ENCODE measurements around the gene TMEM87A. TPM values are rescaled to one million over a fixed set of nuclear protein-coding genes. Genes with fewer than 3 reads are reported as not detected.

TMEM87A gene
- total RNA-seq, 1 donor from 2014 or later: 53.6 TPM

GRCh38 chr15:42201801-42202200 lies 71.4 kb downstream of the TMEM87A start:
- no peak overlapping the region for H3K4me3 ChIP-seq (ENCODE audit: low read depth, low read length)
- H3K27me3 ChIP-seq (ENCODE audit: control insufficient read depth, insufficient read depth, low read length): no peaks in the 10 kb centered on the region
- peaks cover 1% of the 10 kb centered on the region for H3K36me3 ChIP-seq (ENCODE audit: control insufficient read depth, insufficient read depth, low read length)
- TF ChIP-seq CTCF (IDR thresholded peaks at IDR 0.05; ENCODE audit: insufficient read depth, low read length, poor library complexity, severe bottlenecking): no peak
- no peak for DNase-seq (ENCODE audit: low read depth)

GRCh38 chr15:42199126-42199525 lies 74.1 kb downstream of the TMEM87A start:
- H3K36me3 ChIP-seq (ENCODE audit: control insufficient read depth, insufficient read depth, low read length): no peaks in the 10 kb centered on the region
- no peak for TF ChIP-seq CTCF (IDR thresholded peaks at IDR 0.05; ENCODE audit: insufficient read depth, low read length, poor library complexity, severe bottlenecking)
- H3K27me3 ChIP-seq (ENCODE audit: control insufficient read depth, insufficient read depth, low read length): no peaks in the 10 kb centered on the region
- no peak for DNase-seq (ENCODE audit: low read depth)
- no peak overlapping the region for H3K4me3 ChIP-seq (ENCODE audit: low read depth, low read length)

- no peak for TF ChIP-seq CTCF (IDR thresholded peaks at IDR 0.05; ENCODE audit: insufficient read depth, low read length, poor library complexity, severe bottlenecking)
- no peak overlapping the region for H3K4me3 ChIP-seq (ENCODE audit: low read depth, low read length)
- no peaks in the 10 kb centered on the region for H3K36me3 ChIP-seq (ENCODE audit: control insufficient read depth, insufficient read depth, low read length)
- DNase-seq (ENCODE audit: low read depth): no peak
- no peaks in the 10 kb centered on the region for H3K27me3 ChIP-seq (ENCODE audit: control insufficient read depth, insufficient read depth, low read length)
These were observed 74.7 kb downstream of the TMEM87A start for GRCh38 chr15:42198516-42198915.

GRCh38 chr15:42194513-42194912 lies 78.7 kb downstream of the TMEM87A start:
- no peak for DNase-seq (ENCODE audit: low read depth)
- no peak for TF ChIP-seq CTCF (IDR thresholded peaks at IDR 0.05; ENCODE audit: insufficient read depth, low read length, poor library complexity, severe bottlenecking)
- Histone ChIP-seq H3K27me3 (ENCODE audit: control insufficient read depth, insufficient read depth, low read length) (no peaks in the 10 kb centered on the region), H3K36me3 (ENCODE audit: control insufficient read depth, insufficient read depth, low read length) (no peaks in the 10 kb centered on the region), H3K4me3 (ENCODE audit: low read depth, low read length) (no peak overlapping the region)

- no peak for DNase-seq (ENCODE audit: low read depth)
- TF ChIP-seq CTCF (IDR thresholded peaks at IDR 0.05; ENCODE audit: insufficient read depth, low read length, poor library complexity, severe bottlenecking): no peak
- Histone ChIP-seq H3K4me3 (ENCODE audit: low read depth, low read length) (no peak overlapping the region), H3K27me3 (ENCODE audit: control insufficient read depth, insufficient read depth, low read length) (no peaks in the 10 kb centered on the region), H3K36me3 (ENCODE audit: control insufficient read depth, insufficient read depth, low read length) (no peaks in the 10 kb centered on the region)
These were observed 79.8 kb downstream of the TMEM87A start for GRCh38 chr15:42193383-42193782.

GRCh38 chr15:42191610-42192346 lies 81.5 kb downstream of the TMEM87A start:
- H3K27me3 ChIP-seq (ENCODE audit: control insufficient read depth, insufficient read depth, low read length): no peaks in the 10 kb centered on the region
- H3K4me3 ChIP-seq (ENCODE audit: low read depth, low read length): no peak overlapping the region
- TF ChIP-seq CTCF (IDR thresholded peaks at IDR 0.05; ENCODE audit: insufficient read depth, low read length, poor library complexity, severe bottlenecking): no peak
- peaks cover 1% of the 10 kb centered on the region for H3K36me3 ChIP-seq (ENCODE audit: control insufficient read depth, insufficient read depth, low read length)
- DNase-seq (ENCODE audit: low read depth): no peak

Measured in kidney epithelial cell (primary cell).